ENCODE data around the gene HCRTR1. TPM values are rescaled to one million over a fixed set of nuclear protein-coding genes. Genes with fewer than 3 reads are reported as not detected.

Gene HCRTR1
- total RNA-seq, 4 donors from 2014 or later: 0.40 to 5.6 (median 1.3) TPM

GRCh38 chr1:31580891-31581603, 36.4 kb upstream of the HCRTR1 start:
- Histone ChIP-seq H3K36me3 (peaks cover 20 to 24% of the 10 kb centered on the region in 2 donors), H3K9me3 (no peaks in the 10 kb centered on the region), H3K4me1 (peaks cover 65 to 81% of the 10 kb centered on the region in 2 donors), H3K4me3 (replicated peaks in 1 of 3) (peak overlapping the region in 1 of 3 donors; percentile 16), H3K27ac (peak overlapping the region; percentile 80 to 91 (median 90)), H3K27me3 (no peaks in the 10 kb centered on the region)
- intact Hi-C loops (cut with DNase I): no loop called here
- TF ChIP-seq POLR2A (IDR thresholded peaks at IDR 0.05): no peak
- TF ChIP-seq, protein P1, sequence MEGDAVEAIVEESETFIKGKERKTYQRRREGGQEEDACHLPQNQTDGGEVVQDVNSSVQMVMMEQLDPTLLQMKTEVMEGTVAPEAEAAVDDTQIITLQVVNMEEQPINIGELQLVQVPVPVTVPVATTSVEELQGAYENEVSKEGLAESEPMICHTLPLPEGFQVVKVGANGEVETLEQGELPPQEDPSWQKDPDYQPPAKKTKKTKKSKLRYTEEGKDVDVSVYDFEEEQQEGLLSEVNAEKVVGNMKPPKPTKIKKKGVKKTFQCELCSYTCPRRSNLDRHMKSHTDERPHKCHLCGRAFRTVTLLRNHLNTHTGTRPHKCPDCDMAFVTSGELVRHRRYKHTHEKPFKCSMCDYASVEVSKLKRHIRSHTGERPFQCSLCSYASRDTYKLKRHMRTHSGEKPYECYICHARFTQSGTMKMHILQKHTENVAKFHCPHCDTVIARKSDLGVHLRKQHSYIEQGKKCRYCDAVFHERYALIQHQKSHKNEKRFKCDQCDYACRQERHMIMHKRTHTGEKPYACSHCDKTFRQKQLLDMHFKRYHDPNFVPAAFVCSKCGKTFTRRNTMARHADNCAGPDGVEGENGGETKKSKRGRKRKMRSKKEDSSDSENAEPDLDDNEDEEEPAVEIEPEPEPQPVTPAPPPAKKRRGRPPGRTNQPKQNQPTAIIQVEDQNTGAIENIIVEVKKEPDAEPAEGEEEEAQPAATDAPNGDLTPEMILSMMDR (IDR thresholded peaks at IDR 0.05): no peak
- no peak for DNase-seq
- 81 to 84% methylated on average over 15 of the region's 15 CpGs for WGBS, 2 donors

DNA sequence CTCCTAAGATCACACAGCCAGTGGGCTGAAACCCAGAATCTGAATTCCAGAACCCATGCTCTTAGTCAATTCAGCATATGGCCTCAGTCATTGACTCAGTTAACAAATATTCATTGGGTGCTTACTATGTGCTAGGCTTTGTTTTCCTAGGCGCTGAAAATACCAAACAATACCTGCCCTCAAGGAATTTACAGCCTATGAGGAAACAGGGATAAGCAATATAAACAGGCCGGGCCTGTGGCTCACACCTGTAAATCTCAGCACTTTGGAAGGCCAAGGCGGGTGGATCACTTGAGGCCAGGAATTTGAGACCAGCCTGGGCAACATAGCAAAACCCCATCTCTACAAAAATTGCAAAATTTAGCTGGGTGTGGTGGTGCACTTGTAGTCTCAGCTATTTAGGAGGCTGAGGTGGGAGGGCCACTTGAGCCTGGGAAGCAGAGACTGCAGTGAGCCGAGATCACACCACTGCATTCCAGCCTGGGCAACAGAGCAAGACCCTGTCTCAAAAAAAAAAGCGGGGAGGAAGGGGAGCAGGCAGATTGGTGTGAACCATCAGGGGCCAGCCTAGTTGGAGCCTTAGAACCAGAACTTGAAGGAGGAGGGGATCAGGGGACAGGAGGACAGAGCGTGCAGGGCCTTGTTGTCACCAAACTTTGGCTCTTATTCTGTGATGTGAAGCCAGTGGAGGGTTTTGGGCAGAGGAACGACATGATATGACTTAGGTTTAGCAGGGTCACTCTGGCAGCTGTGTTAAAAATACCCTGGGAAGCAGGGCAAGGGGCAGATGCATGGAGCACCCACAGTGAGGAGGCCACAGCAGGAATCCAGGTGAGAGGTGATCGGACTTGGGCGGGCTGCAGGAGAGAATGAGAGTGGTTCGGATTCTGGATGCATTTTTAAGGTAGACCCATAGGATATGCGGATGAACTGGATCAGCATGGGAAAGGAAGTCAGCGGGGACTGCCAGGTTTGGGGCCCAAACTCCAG, 35.4 kb upstream of the HCRTR1 start:
- Histone ChIP-seq H3K27ac (peak overlapping the region; percentile 80 to 91 (median 90)), H3K9me3 (no peaks in the 10 kb centered on the region), H3K27me3 (no peaks in the 10 kb centered on the region), H3K4me1 (peaks cover 62 to 79% of the 10 kb centered on the region in 2 donors), H3K4me3 (replicated peaks in 1 of 3) (no peak overlapping the region), H3K36me3 (peaks cover 28 to 32% of the 10 kb centered on the region in 2 donors)
- peak in 1 of 2 donors; percentile 50 for DNase-seq
- TF ChIP-seq, protein P1 (IDR thresholded peaks at IDR 0.05): no peak
- TF ChIP-seq POLR2A (IDR thresholded peaks at IDR 0.05): no peak
- intact Hi-C loops (cut with DNase I): no loop called here
- WGBS, 2 donors: 67 to 74% methylated on average over 11 to 12 of the region's 12 CpGs

DNA sequence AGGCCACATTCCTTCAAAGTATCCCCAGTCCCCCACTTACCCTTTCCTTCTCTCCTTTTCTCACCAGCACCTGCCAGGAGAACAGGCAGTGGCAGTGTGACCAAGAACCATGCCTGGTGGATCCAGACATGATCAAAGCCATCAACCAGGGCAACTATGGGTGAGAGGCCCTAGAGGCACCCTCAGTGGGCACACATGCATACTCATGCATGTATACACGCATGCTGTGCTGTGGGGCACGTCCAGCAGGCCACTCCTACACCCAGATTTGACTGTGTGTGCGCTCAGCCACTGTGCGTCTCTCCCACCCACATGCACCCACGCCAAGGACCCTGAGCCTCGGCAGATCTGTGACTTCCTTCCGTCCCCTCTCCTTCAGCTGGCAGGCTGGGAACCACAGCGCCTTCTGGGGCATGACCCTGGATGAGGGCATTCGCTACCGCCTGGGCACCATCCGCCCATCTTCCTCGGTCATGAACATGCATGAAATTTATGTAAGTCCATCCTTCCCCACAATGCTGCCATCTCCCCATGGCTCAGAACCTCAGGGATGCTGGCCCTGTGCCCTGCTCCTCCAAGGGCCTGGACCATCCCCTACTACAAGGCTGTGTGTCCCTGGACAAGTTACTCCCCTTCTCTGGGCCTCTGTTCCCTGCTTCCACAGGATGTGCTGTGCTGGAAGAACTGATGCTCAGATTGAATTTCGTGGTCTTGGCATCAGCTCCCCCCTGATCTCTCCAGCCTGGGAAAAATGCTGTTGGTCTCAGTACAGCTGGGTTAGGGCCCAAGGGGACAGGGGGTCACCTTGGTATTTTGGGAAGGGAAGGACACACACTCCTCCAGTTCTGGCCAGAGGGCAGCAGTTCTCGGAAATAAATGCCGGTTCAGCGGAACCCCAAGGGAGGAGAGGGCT, 34.2 kb upstream of the HCRTR1 start:
- H3K36me3 ChIP-seq: peaks cover 30 to 32% of the 10 kb centered on the region in 2 donors
- TF ChIP-seq, protein P1 (IDR thresholded peaks at IDR 0.05): no peak
- TF ChIP-seq POLR2A (IDR thresholded peaks at IDR 0.05): no peak
- intact Hi-C loops (cut with DNase I): no loop called here
- no peak for DNase-seq
- H3K27ac ChIP-seq: peak overlapping the region; percentile 80 to 91 (median 90)
- 82 to 84% methylated on average over 16 of the region's 16 CpGs for WGBS, 2 donors
- H3K4me1 ChIP-seq: peaks cover 67 to 84% of the 10 kb centered on the region in 2 donors
- no peak overlapping the region for H3K4me3 ChIP-seq (replicated peaks in 1 of 3)
- H3K9me3 ChIP-seq: no peaks in the 10 kb centered on the region
- H3K27me3 ChIP-seq: no peaks in the 10 kb centered on the region

GRCh38 chr1:31583995-31584868, 33.3 kb upstream of the HCRTR1 start:
- Histone ChIP-seq H3K4me3 (replicated peaks in 1 of 3) (no peak overlapping the region), H3K27me3 (no peaks in the 10 kb centered on the region), H3K9me3 (no peaks in the 10 kb centered on the region), H3K27ac (peak overlapping the region; percentile 80 to 91 (median 90)), H3K4me1 (peaks cover 72 to 89% of the 10 kb centered on the region in 2 donors), H3K36me3 (peaks cover 30 to 32% of the 10 kb centered on the region in 2 donors)
- intact Hi-C loops (cut with DNase I): no loop called here
- WGBS, 2 donors: 46 to 55% methylated on average over 12 of the region's 13 CpGs
- TF ChIP-seq POLR2A (IDR thresholded peaks at IDR 0.05): peak in 1 of 2 donors; percentile 43
- TF ChIP-seq, protein P1 (IDR thresholded peaks at IDR 0.05): no peak
- peak; percentile 93 to 95 for DNase-seq

All from thyroid gland (tissue), 4 donors.